ENCODE measurements around the gene AGRN.

GRCh38 chr1:1083416-1084371, 63.8 kb downstream of the AGRN start:
- TF ChIP-seq, protein P1, sequence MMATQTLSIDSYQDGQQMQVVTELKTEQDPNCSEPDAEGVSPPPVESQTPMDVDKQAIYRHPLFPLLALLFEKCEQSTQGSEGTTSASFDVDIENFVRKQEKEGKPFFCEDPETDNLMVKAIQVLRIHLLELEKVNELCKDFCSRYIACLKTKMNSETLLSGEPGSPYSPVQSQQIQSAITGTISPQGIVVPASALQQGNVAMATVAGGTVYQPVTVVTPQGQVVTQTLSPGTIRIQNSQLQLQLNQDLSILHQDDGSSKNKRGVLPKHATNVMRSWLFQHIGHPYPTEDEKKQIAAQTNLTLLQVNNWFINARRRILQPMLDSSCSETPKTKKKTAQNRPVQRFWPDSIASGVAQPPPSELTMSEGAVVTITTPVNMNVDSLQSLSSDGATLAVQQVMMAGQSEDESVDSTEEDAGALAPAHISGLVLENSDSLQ (IDR thresholded peaks at IDR 0.05) = no peak
- TF ChIP-seq SUZ12 (IDR thresholded peaks at IDR 0.05) (no peak), FOXA1 (IDR thresholded peaks at IDR 0.05) (no peak), BHLHE40 (IDR thresholded peaks at IDR 0.05; ENCODE audit: borderline replicate concordance) (no peak), FOXM1 (IDR thresholded peaks at IDR 0.05; ENCODE audit: borderline replicate concordance) (no peak), ZNF384 (IDR thresholded peaks at IDR 0.05) (no peak), ELF4 (IDR thresholded peaks at IDR 0.05) (no peak), HDGF (IDR thresholded peaks at IDR 0.05; ENCODE audit: borderline replicate concordance) (no peak), TARDBP (IDR thresholded peaks at IDR 0.05) (no peak), SP1 (IDR thresholded peaks at IDR 0.05) (no peak), LEF1 (IDR thresholded peaks at IDR 0.05; ENCODE audit: borderline replicate concordance) (no peak), NFRKB (IDR thresholded peaks at IDR 0.05) (no peak)
